H9 (cell line): ENCODE measurements around the gene MND1. TPM values are rescaled to one million over a fixed set of nuclear protein-coding genes. Genes with fewer than 3 reads are reported as not detected.

Experiments
- DNase-seq: peaks from one replicate; pipeline ENCODE4 v3.0.0-alpha.2; 2017
- H2AFZ ChIP-seq: one replicate; pipeline ENCODE4 v1.6.1; 2013; ENCODE audit warnings: mild to moderate bottlenecking, low read length, control low read depth, moderate library complexity
- H2AK5ac ChIP-seq: 2 replicates; pipeline ENCODE4 v1.6.1; 2013; ENCODE audit warnings: low read length, control low read depth, mixed read lengths; ENCODE audit not compliant: insufficient read length
- H2BK120ac ChIP-seq: one replicate; pipeline ENCODE4 v1.6.1; 2013; ENCODE audit warnings: low read depth, mild to moderate bottlenecking, low read length, control low read depth, inconsistent platforms; ENCODE audit not compliant: poor library complexity, severe bottlenecking
- H2BK12ac ChIP-seq: 2 replicates; pipeline ENCODE4 v1.6.1; 2013; ENCODE audit warnings: low read length, control low read depth, mixed read lengths, low read depth; ENCODE audit not compliant: insufficient read length
- H2BK15ac ChIP-seq: 2 replicates; pipeline ENCODE4 v1.6.1; 2013; ENCODE audit warnings: low read depth, low read length, control low read depth
- H2BK20ac ChIP-seq: one replicate; pipeline ENCODE4 v1.6.1; 2013; ENCODE audit warnings: low read depth, mild to moderate bottlenecking, low read length, control low read depth, inconsistent platforms; ENCODE audit not compliant: poor library complexity, severe bottlenecking
- H2BK5ac ChIP-seq: 2 replicates; pipeline ENCODE4 v1.6.1; 2013; ENCODE audit warnings: low read length, control low read depth, mixed read lengths; ENCODE audit not compliant: insufficient read length
- H3K14ac ChIP-seq: 2 replicates; pipeline ENCODE4 v1.6.1; 2013; ENCODE audit warnings: low read length, control low read depth; ENCODE audit not compliant: insufficient read depth
- H3K18ac ChIP-seq: 2 replicates; pipeline ENCODE4 v1.6.1; 2013; ENCODE audit warnings: low read depth, mild to moderate bottlenecking, mixed read lengths, low read length, control low read depth; ENCODE audit not compliant: insufficient read length
- H3K23ac ChIP-seq: 2 replicates; pipeline ENCODE4 v1.6.1; 2013; ENCODE audit warnings: low read length, control low read depth, mixed read lengths, low read depth; ENCODE audit not compliant: insufficient read length
- H3K23me2 ChIP-seq: 2 replicates; pipeline ENCODE4 v1.6.1; 2013; ENCODE audit warnings: low read depth, mild to moderate bottlenecking, mixed read lengths, low read length, control low read depth; ENCODE audit not compliant: insufficient read length, poor library complexity, severe bottlenecking
- H3K27ac ChIP-seq: 2 replicates; pipeline ENCODE4 v1.5.1; 2013; ENCODE audit warnings: low read length, control low read depth, mixed read lengths, low read depth; ENCODE audit not compliant: insufficient read length
- H3K27me3 ChIP-seq: 2 replicates; pipeline ENCODE4 v1.6.1; 2013; ENCODE audit warnings: low read length, control low read depth, inconsistent platforms; ENCODE audit not compliant: insufficient read depth
- H3K4ac ChIP-seq: 2 replicates; pipeline ENCODE4 v1.6.1; 2013; ENCODE audit warnings: low read depth, mild to moderate bottlenecking, control low read depth, inconsistent platforms, low read length, moderate library complexity
- H3K4me1 ChIP-seq: 2 replicates; pipeline ENCODE4 v1.6.1; 2013; ENCODE audit warnings: low read length, control low read depth, inconsistent platforms; ENCODE audit not compliant: insufficient read depth
- H3K4me2 ChIP-seq: 2 replicates; pipeline ENCODE4 v1.6.1; 2013; ENCODE audit warnings: low read length, control low read depth, mixed read lengths; ENCODE audit not compliant: insufficient read length, insufficient read depth
- H3K56ac ChIP-seq: 2 replicates; pipeline ENCODE4 v1.6.1; 2013; ENCODE audit warnings: low read depth, mild to moderate bottlenecking, mixed read lengths, low read length, control low read depth; ENCODE audit not compliant: insufficient read length
- H3K79me1 ChIP-seq: 2 replicates; pipeline ENCODE4 v1.6.1; 2013; ENCODE audit warnings: low read depth, mild to moderate bottlenecking, moderate library complexity, low read length, control low read depth, inconsistent platforms; ENCODE audit not compliant: insufficient read depth, poor library complexity, severe bottlenecking
- H3K79me2 ChIP-seq: 2 replicates; pipeline ENCODE4 v1.6.1; 2013; ENCODE audit warnings: low read length, control low read depth, inconsistent platforms; ENCODE audit not compliant: insufficient read depth
- H3K9ac ChIP-seq: 2 replicates; pipeline ENCODE4 v1.6.1; 2013; ENCODE audit warnings: low read length, control low read depth, mixed read lengths; ENCODE audit not compliant: insufficient read length; ENCODE audit errors: extremely low read depth
- H3K9me3 ChIP-seq: one replicate; pipeline ENCODE4 v1.6.1; 2013; ENCODE audit warnings: low read depth, low read length, inconsistent platforms; ENCODE audit not compliant: control insufficient read depth
- H3T11ph ChIP-seq: one replicate; pipeline ENCODE4 v1.6.1; 2013; ENCODE audit warnings: mild to moderate bottlenecking, low read length, control low read depth, inconsistent platforms
- H4K20me1 ChIP-seq: one replicate; pipeline ENCODE4 v1.6.1; 2013; ENCODE audit not compliant: control insufficient read depth, insufficient read length, insufficient read depth
- H4K5ac ChIP-seq: 2 replicates; pipeline ENCODE4 v1.6.1; 2013; ENCODE audit warnings: low read depth, mild to moderate bottlenecking, mixed read lengths, low read length, control low read depth; ENCODE audit not compliant: insufficient read length
- H4K8ac ChIP-seq: replicated peaks from 2 replicates; pipeline ENCODE4 v1.6.1; 2013; ENCODE audit warnings: low read length, control low read depth, mixed read lengths, low read depth; ENCODE audit not compliant: insufficient read length
- H4K91ac ChIP-seq: 2 replicates; pipeline ENCODE4 v1.6.1; 2013; ENCODE audit warnings: low read depth, mild to moderate bottlenecking, moderate library complexity, mixed read lengths, low read length, control low read depth; ENCODE audit not compliant: insufficient read length
- H3K27ac Mint-ChIP-seq, 3 experiments: 2 replicates in 2 of 3; 3 replicates in 1 of 3; pipeline ENCODE4 v1.8.0; 2020 to 2021; ENCODE audit warnings: mixed read lengths in 3 of 3, mild to moderate bottlenecking in 1 of 3, moderate library complexity in 1 of 3
- H3K27me3 Mint-ChIP-seq: 2 replicates; pipeline ENCODE4 v1.8.0; 2021; ENCODE audit warnings: low read depth, mild to moderate bottlenecking, moderate library complexity, mixed read lengths
- H3K36me3 Mint-ChIP-seq, 3 experiments: 2 replicates in 2 of 3; 3 replicates in 1 of 3; pipeline ENCODE4 v1.8.0; 2020 to 2021; ENCODE audit warnings: low read depth in 3 of 3, mixed read lengths in 3 of 3; ENCODE audit not compliant: insufficient read depth in 1 of 3
- H3K4me1 Mint-ChIP-seq, 2 experiments: 2 replicates each; pipeline ENCODE4 v1.8.0; 2020; ENCODE audit warnings: mixed read lengths in 2 of 2
- H3K4me3 Mint-ChIP-seq, 2 experiments: 2 replicates in 1 of 2; 3 replicates in 1 of 2; pipeline ENCODE4 v1.8.0; 2020 to 2021; ENCODE audit warnings: mild to moderate bottlenecking in 2 of 2, mixed read lengths in 2 of 2, moderate library complexity in 1 of 2
- H3K9me3 Mint-ChIP-seq, 2 experiments: 2 replicates in 1 of 2; 3 replicates in 1 of 2; pipeline ENCODE4 v1.8.0; 2020; ENCODE audit warnings: mild to moderate bottlenecking in 2 of 2, mixed read lengths in 2 of 2, moderate library complexity in 1 of 2
- WGBS: extraction: QIAGEN DNeasy Blood & Tissue Kit; methylation state at CpG from one replicate; pipeline ENCODE4 v1.1.7; 2013; ENCODE audit warnings: missing lambda C conversion rate, low lambda C conversion rate, mixed read lengths; ENCODE audit not compliant: insufficient read length; ENCODE audit errors: extremely low coverage; 5-methylcytosine and 5-hydroxymethylcytosine counted together
- total RNA-seq: library from RNA; stranded (reverse); gene quantifications from 2 replicates; pipeline ENCODE4 v1.2.1, GENCODE V29; 2021
- TF ChIP-seq, protein P1 (sequence below): fragments of 200-600 bp; sonication (generic); conservative IDR thresholded peaks from 3 replicates; pipeline ENCODE4 v1.8.0; 2021; ENCODE audit warnings: antibody characterized with exemption, mild to moderate bottlenecking

MND1 gene
- total RNA-seq, 1 experiment from 2014 or later = 21.0 TPM

DNA sequence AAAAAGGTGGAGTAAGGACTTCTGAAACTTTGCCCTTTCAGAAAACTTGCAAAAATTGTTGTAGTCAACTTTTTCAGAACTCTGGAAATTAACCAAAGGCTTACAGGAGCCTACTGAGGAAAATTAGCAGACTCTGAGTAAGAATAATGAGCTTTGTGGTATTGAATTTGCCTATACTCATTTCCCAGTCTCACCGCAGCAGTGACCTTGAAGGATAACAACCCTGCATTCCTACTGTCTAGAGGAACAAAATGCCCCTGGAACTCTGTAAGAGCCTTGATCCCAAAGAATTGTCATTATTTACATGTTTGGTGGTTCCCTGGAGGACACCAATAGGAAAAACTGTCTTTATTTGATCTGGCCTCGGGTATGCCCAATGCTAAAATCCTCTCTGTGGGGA, 57.9 kb downstream of the MND1 start:
- Histone ChIP-seq H3K23ac (no peak overlapping the region), H2BK5ac (no peak overlapping the region), H3K79me1 (no peaks in the 10 kb centered on the region), H3K9ac (no peak overlapping the region), H4K91ac (no peak overlapping the region), H3K4me2 (no peak overlapping the region), H3K23me2 (no peaks in the 10 kb centered on the region), H2BK120ac (no peak overlapping the region), H3K56ac (no peak overlapping the region), H4K5ac (no peak overlapping the region), H3K14ac (no peak overlapping the region), H3K27me3 (no peaks in the 10 kb centered on the region), H4K20me1 (no peaks in the 10 kb centered on the region), H2AFZ (no peak overlapping the region), H3K4ac (no peak overlapping the region), H4K8ac (no peak overlapping the region), H3T11ph (no peak overlapping the region), H3K18ac (no peak overlapping the region), H2BK15ac (no peak overlapping the region), H2BK12ac (no peak overlapping the region), H2AK5ac (no peak overlapping the region), H3K79me2 (no peaks in the 10 kb centered on the region), H3K4me1 (no peaks in the 10 kb centered on the region), H3K9me3 (no peaks in the 10 kb centered on the region), H3K27ac (no peak overlapping the region), H2BK20ac (no peak overlapping the region)
- H3K9me3 Mint-ChIP-seq = peaks cover 14 to 18% of the 10 kb centered on the region in 2 experiments
- H3K4me1 Mint-ChIP-seq = 0 out of 4 replicates have a peak, but pooled peaks cover 0 to 3% of the 10 kb centered on the region in 2 experiments
- WGBS = no CpG with 5 or more reads among the region's 2 CpGs
- peaks cover 26 to 37% (median 27%) of the 10 kb centered on the region in 3 experiments for H3K36me3 Mint-ChIP-seq
- no peak overlapping the region for H3K27ac Mint-ChIP-seq
- TF ChIP-seq, protein P1, sequence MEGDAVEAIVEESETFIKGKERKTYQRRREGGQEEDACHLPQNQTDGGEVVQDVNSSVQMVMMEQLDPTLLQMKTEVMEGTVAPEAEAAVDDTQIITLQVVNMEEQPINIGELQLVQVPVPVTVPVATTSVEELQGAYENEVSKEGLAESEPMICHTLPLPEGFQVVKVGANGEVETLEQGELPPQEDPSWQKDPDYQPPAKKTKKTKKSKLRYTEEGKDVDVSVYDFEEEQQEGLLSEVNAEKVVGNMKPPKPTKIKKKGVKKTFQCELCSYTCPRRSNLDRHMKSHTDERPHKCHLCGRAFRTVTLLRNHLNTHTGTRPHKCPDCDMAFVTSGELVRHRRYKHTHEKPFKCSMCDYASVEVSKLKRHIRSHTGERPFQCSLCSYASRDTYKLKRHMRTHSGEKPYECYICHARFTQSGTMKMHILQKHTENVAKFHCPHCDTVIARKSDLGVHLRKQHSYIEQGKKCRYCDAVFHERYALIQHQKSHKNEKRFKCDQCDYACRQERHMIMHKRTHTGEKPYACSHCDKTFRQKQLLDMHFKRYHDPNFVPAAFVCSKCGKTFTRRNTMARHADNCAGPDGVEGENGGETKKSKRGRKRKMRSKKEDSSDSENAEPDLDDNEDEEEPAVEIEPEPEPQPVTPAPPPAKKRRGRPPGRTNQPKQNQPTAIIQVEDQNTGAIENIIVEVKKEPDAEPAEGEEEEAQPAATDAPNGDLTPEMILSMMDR = no peak
- no peak for DNase-seq
- H3K27me3 Mint-ChIP-seq = no peaks in the 10 kb centered on the region
- H3K4me3 Mint-ChIP-seq = no peak overlapping the region
